ENCODE data around the gene TRERF1.

The TRERF1 gene

GRCh38 chr6:42335896-42336295 lies 115.8 kb downstream of the TRERF1 start (continued):
- TF ChIP-seq PRDM2 (tag by site-specific recombination; IDR thresholded peaks at IDR 0.05; ENCODE audit: borderline replicate concordance) (no peak), ZFHX2 (tag by site-specific recombination; conservative IDR thresholded peaks at IDR 0.05) (no peak), ZNF114 (tag by site-specific recombination; IDR thresholded peaks at IDR 0.05) (no peak), MZF1 (tag by site-specific recombination; IDR thresholded peaks at IDR 0.05; ENCODE audit: borderline replicate concordance) (no peak), ZNF596 (tag by site-specific recombination; IDR thresholded peaks at IDR 0.05) (no peak)

- Histone ChIP-seq H3K4me1 (ENCODE audit: control insufficient read depth, insufficient read depth, low read length) (peaks cover 20% of the 10 kb centered on the region), H3K9me3 (ENCODE audit: control insufficient read depth, insufficient read depth, low read depth, low read length) (no peaks in the 10 kb centered on the region), H3K27ac (ENCODE audit: extremely low read depth, low read depth, low read length) (no peak overlapping the region), H3K4me3 (ENCODE audit: low read depth, low read length) (no peak overlapping the region), H3K36me3 (ENCODE audit: control insufficient read depth in 2 of 2, insufficient read depth in 1 of 2, low read length in 2 of 2) (no peaks in the 10 kb centered on the region)
- POLR2A ChIA-PET = no interaction called here
- CTCF ChIA-PET = interaction anchor here (0.6 to 1.5 kb wide), 3 partner anchors 15 to 213 kb away, joined by 3 to 5 read pairs (median 3); no protein-coding TSS in a partner anchor
- no peak for TF ChIP-seq ZNF112 (tag by site-specific recombination; IDR thresholded peaks at IDR 0.05)
- no peak for TF ChIP-seq ZNF658 (tag by site-specific recombination; IDR thresholded peaks at IDR 0.05)
- TF ChIP-seq ZNF518A (tag by site-specific recombination; conservative IDR thresholded peaks at IDR 0.05; ENCODE audit: low read depth) = no peak
- no peak for TF ChIP-seq ZNF624 (tag by site-specific recombination; IDR thresholded peaks at IDR 0.05)
- no peak for TF ChIP-seq ZNF677 (tag by site-specific recombination; IDR thresholded peaks at IDR 0.05)
- TF ChIP-seq MEIS1 (CRISPR knock-in tag; IDR thresholded peaks at IDR 0.05; ENCODE audit: borderline replicate concordance) = no peak
- no peak for TF ChIP-seq ZNF239 (tag by site-specific recombination; IDR thresholded peaks at IDR 0.05)
- no peak for TF ChIP-seq ZNF311 (tag by site-specific recombination; IDR thresholded peaks at IDR 0.05; ENCODE audit: borderline replicate concordance)
- no peak for TF ChIP-seq ZFHX2 (tag by site-specific recombination; conservative IDR thresholded peaks at IDR 0.05)
- no peak for TF ChIP-seq GLI2 (tag by site-specific recombination; IDR thresholded peaks at IDR 0.05; ENCODE audit: borderline replicate concordance, low read depth)
- TF ChIP-seq PBX3 (CRISPR knock-in tag; IDR thresholded peaks at IDR 0.05) = no peak
- TF ChIP-seq KLF16 (tag by site-specific recombination; IDR thresholded peaks at IDR 0.05) = no peak
- no peak for TF ChIP-seq PRDM1 (tag by site-specific recombination; IDR thresholded peaks at IDR 0.05)
- TF ChIP-seq ZNF701 (tag by site-specific recombination; IDR thresholded peaks at IDR 0.05) = no peak
- TF ChIP-seq ZNF354C (tag by site-specific recombination; IDR thresholded peaks at IDR 0.05; ENCODE audit: borderline replicate concordance, low read depth) = no peak
- no peak for TF ChIP-seq ZNF571 (tag by site-specific recombination; IDR thresholded peaks at IDR 0.05)
- no peak for TF ChIP-seq ZNF366 (tag by site-specific recombination; conservative IDR thresholded peaks at IDR 0.05)
- no peak for TF ChIP-seq HOXA7 (CRISPR knock-in tag; IDR thresholded peaks at IDR 0.05; ENCODE audit: borderline replicate concordance)
- no peak for TF ChIP-seq HOXD13 (CRISPR knock-in tag; IDR thresholded peaks at IDR 0.05; ENCODE audit: borderline replicate concordance)
These were observed 116.9 kb downstream of the TRERF1 start for GRCh38 chr6:42334870-42335269.
